Bone marrow (tissue), 2 donors: Measurements from ENCODE around the gene GKN1.
A peak's percentile ranks its signal among the peaks of the same experiment; 100 is the strongest.
"Not testable (repeated sequence)": the region's sequence is repeated elsewhere in the genome, so short reads cannot be mapped to it uniquely, and the experiment has no call there.

Experiments used
- DNase-seq, 2 donors: peaks; one replicate each; lab custom pipeline; 2025; lab: John Stamatoyannopoulos, UW

GKN1 gene

GRCh38 chr2:68974251-68974650 is at the start of gene GKN1:
TSS of gene GKN1 (plus strand) at chr2:68974636. CDS start at chr2:68974678, 42 bp downstream.
- no peak for DNase-seq

- DNase-seq, result peak in 1 of 2 donors; percentile 30
Observed at GRCh38 chr2:68925295-68925896, 49.0 kb upstream of the GKN1 start.

GRCh38 chr2:68926796-68927195 is 47.6 kb upstream of the GKN1 start:
- DNase-seq, result no peak

- no peak for DNase-seq
Observed at GRCh38 chr2:68931149-68931711, 43.2 kb upstream of the GKN1 start.

GRCh38 chr2:68931799-68932198 is 42.6 kb upstream of the GKN1 start:
- no peak for DNase-seq

- no peak for DNase-seq
Observed at GRCh38 chr2:68932402-68932801, 42.0 kb upstream of the GKN1 start.

GRCh38 chr2:68934021-68934420 is 40.4 kb upstream of the GKN1 start:
- DNase-seq, result no peak

- no peak for DNase-seq
Observed at GRCh38 chr2:68935471-68935870, 39.0 kb upstream of the GKN1 start.

GRCh38 chr2:68936427-68936826 is 38.0 kb upstream of the GKN1 start:
- no peak for DNase-seq

- DNase-seq, result no peak
Observed at GRCh38 chr2:68936889-68937288, 37.5 kb upstream of the GKN1 start.

- no peak for DNase-seq
Observed at GRCh38 chr2:68937346-68938055, 36.9 kb upstream of the GKN1 start.

- DNase-seq, result no peak
Observed at GRCh38 chr2:68938938-68939337, 35.5 kb upstream of the GKN1 start.

- DNase-seq, result no peak
Observed at GRCh38 chr2:68939962-68940361, 34.5 kb upstream of the GKN1 start.

GRCh38 chr2:68940369-68940768 is 34.1 kb upstream of the GKN1 start:
- DNase-seq, result no peak

GRCh38 chr2:68942827-68943226 is 31.6 kb upstream of the GKN1 start:
- DNase-seq, result no peak

GRCh38 chr2:68943581-68944568 is 30.6 kb upstream of the GKN1 start:
- peak; percentile 9 to 74 for DNase-seq

- DNase-seq, result no peak
Observed at GRCh38 chr2:68946117-68946516, 28.3 kb upstream of the GKN1 start.

- peak in 1 of 2 donors; percentile 19 for DNase-seq
Observed at GRCh38 chr2:68948710-68949109, 25.7 kb upstream of the GKN1 start.

- no peak for DNase-seq
Observed at GRCh38 chr2:68951899-68952298, 22.5 kb upstream of the GKN1 start.

- DNase-seq, result no peak
Observed at GRCh38 chr2:68952887-68953521, 21.4 kb upstream of the GKN1 start, which contains the start of gene GKN2. TSS of gene GKN2 (minus strand) at chr2:68952893. CDS start at chr2:68952861, 32 bp downstream.

- DNase-seq, result not testable (repeated sequence)
Observed at GRCh38 chr2:68955432-68955831, 19.0 kb upstream of the GKN1 start.

- no peak for DNase-seq
Observed at GRCh38 chr2:68959001-68959400, 15.4 kb upstream of the GKN1 start.
